Esophagus mucosa (tissue), 1 donor: ENCODE results near the gene GYS1. TPM values are rescaled to one million over a fixed set of nuclear protein-coding genes. Genes with fewer than 3 reads are reported as not detected.
"Not testable (repeated sequence)": the region's sequence is repeated elsewhere in the genome, so short reads cannot be mapped to it uniquely, and the experiment has no call there.

Source experiments
- ATAC-seq: fragments of 200-7000 bp; cut with Tn5 transposase; one replicate; pipeline ENCODE4 v1.9.1; 2020
- total RNA-seq: library from RNA; stranded (reverse); gene quantifications from one replicate; pipeline ENCODE4 v1.2.4, GENCODE V29; 2023
- donor health status: DM: yes; HTN: yes; CAD: no.

Gene GYS1
- total RNA-seq = 50.8 TPM

- peak; percentile 92 for ATAC-seq
Observed at GRCh38 chr19:48993175-48994034, at the start of gene GYS1, which contains the start of gene RUVBL2. TSS of gene GYS1 (minus strand) at chr19:48993309. CDS start at chr19:48993112, 197 bp downstream. TSS of gene RUVBL2 (plus strand) at chr19:48993887. CDS start at chr19:48993912, 25 bp downstream.

- not testable (repeated sequence) for ATAC-seq
Observed at GRCh38 chr19:49042666-49043065, 49.6 kb upstream of the GYS1 start.

GRCh38 chr19:49042177-49042576 lies 49.1 kb upstream of the GYS1 start:
- ATAC-seq = no peak

DNA sequence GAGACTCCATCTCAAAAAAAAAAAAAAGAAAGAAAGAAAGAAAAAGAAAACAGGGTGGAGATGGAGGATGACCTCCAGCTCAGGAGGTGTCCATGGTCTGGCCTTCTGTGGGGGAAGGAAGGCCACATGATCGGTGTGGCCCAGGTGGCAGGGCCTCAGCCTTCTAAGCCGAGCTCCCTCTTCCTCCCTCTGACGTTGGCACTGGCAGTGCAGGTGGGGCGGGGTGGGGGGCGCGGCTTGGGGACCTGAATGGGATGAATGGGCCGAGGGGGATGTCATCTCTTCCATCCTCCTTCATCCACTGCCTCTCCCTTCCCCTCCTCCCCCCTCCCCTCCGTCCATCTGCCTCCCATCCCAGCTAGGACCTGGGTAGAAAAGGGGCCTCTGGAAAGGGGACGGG lies 46.6 kb upstream of the GYS1 start:
- not testable (repeated sequence) for ATAC-seq

GRCh38 chr19:49038557-49039276 lies 45.6 kb upstream of the GYS1 start:
- ATAC-seq = peak; percentile 55

GRCh38 chr19:49038111-49038510 lies 45.0 kb upstream of the GYS1 start:
- ATAC-seq = not testable (repeated sequence)

- not testable (repeated sequence) for ATAC-seq
Observed at GRCh38 chr19:49036815-49037214, 43.7 kb upstream of the GYS1 start, which contains the start of gene CGB1. TSS of gene CGB1 (minus strand) at chr19:49036895. CDS start at chr19:49036711, 184 bp downstream.

DNA sequence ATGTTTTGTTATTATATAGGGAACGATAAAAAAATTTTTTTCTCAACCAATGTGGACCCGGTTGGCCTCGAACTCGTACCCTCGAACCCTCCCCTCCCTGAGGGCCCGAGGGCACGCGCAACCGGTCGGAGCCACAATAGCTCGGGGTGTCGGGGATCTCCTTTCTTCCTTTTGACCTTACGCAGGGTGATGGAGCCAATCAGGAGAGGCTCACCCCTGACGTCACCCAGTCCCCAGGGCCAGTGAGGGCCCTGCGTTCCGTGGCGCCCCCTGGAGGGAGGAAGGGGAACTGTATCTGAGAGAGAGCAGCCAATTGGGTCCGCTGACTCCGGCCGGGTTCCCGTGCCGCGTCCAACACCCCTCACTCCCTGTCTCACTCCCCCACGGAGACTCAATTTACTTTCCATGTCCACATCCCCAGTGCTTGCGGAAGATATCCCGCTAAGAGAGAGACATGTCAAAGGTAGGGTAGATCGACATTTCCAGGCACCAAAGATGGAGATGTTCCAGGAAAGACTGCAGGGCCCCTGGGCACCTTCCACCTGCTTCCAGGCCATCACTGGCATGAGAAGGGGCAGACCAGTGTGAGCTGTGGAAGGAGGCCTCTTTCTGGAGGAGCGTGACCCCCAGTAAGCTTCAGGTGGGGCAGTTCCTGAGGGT lies 38.7 kb upstream of the GYS1 start, which contains the start of gene CGB2:
TSS of gene CGB2 (plus strand) at position 249 of the 660 bp plus-strand sequence. CDS start at position 455, 206 bp downstream.
- peak; percentile 22 for ATAC-seq

GRCh38 chr19:49030323-49030722 lies 37.2 kb upstream of the GYS1 start:
- ATAC-seq = not testable (repeated sequence)

DNA sequence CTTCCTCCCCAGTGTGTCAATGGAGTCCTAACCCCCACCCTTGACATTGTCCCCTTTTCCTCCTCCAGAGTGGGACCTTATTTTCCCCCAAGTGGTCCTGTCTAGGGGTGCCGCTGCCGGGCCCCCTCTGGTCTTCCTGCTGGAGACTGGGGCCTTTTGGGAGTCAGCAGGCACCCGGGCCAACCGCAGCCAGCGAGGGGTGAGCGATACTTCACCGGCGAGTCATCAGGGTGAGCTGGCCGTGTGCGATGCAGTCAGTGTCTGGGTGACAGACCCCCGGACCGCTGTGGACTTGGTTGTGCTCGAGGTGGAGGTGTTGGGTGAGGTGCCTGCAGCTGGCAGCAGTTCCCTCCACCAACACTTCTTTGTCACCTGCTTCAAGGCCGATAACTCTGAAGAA lies 36.6 kb upstream of the GYS1 start:
- ATAC-seq = not testable (repeated sequence)

- not testable (repeated sequence) for ATAC-seq
Observed at GRCh38 chr19:49028686-49029085, 35.6 kb upstream of the GYS1 start.

DNA sequence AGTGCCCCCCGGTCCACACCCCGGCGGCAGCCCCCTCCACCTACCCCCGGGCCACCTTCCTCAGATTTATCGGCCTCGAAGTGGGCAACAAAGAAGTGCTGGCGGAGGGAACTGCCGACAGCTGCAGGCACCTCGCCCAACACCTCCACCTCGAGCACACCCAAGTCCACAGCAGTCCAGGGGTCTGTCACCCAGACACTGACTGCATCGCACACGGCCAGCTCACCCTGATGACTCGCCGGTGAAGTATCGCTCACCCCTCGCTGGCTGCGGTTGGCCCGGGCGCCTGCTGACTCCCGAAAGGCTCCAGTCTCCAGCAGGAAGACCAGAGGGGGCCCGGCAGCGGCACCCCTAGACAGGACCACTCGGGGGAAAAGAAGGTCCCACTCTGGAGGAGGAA lies 32.5 kb upstream of the GYS1 start:
- ATAC-seq = not testable (repeated sequence)

GRCh38 chr19:49025088-49025487 lies 32.0 kb upstream of the GYS1 start:
- not testable (repeated sequence) for ATAC-seq

DNA sequence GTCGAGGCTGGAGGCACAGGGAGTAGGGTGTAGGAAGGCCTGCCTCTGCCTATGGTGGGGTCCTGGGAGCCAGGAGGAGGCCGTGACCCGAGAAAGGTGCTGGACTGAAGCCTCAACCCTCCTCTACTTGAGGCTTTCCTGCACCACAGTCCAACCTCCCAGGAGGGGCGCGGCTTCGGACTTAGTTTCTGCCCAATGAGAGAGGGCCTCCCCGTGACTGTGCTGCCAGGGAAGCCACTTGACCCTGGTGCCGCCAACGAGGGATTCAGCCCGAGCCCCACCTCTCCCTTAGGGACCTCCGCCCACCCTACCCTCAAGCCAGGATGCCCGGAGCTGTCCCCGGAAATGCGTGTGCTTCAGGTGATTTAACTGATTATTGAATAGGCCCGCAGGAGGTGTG lies 31.1 kb upstream of the GYS1 start, which contains the start of gene CGB3:
TSS of gene CGB3 (minus strand) at position 101 of the 400 bp plus-strand sequence. CDS start 362 bp downstream, outside the sequence.
- ATAC-seq = not testable (repeated sequence)

DNA sequence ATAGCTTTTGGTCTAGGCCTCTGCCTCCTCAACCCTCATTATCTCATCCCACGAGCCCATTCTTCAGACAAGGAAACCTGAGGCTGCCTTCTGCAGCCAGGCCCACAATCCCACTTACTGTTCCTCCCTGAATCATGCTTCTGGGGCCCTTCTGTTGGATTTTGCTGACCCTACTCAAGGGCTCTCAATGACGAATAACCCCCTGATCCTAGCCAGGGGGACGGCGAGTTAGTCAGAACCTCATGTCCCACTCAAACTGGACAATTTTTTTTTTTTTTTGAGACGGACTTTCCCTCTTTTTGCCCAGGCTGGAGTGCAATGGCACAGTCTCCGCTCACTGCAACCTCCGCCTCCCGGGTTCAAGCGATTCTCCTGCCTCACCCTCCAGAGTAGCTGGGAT lies 29.0 kb upstream of the GYS1 start:
- ATAC-seq = no peak

DNA sequence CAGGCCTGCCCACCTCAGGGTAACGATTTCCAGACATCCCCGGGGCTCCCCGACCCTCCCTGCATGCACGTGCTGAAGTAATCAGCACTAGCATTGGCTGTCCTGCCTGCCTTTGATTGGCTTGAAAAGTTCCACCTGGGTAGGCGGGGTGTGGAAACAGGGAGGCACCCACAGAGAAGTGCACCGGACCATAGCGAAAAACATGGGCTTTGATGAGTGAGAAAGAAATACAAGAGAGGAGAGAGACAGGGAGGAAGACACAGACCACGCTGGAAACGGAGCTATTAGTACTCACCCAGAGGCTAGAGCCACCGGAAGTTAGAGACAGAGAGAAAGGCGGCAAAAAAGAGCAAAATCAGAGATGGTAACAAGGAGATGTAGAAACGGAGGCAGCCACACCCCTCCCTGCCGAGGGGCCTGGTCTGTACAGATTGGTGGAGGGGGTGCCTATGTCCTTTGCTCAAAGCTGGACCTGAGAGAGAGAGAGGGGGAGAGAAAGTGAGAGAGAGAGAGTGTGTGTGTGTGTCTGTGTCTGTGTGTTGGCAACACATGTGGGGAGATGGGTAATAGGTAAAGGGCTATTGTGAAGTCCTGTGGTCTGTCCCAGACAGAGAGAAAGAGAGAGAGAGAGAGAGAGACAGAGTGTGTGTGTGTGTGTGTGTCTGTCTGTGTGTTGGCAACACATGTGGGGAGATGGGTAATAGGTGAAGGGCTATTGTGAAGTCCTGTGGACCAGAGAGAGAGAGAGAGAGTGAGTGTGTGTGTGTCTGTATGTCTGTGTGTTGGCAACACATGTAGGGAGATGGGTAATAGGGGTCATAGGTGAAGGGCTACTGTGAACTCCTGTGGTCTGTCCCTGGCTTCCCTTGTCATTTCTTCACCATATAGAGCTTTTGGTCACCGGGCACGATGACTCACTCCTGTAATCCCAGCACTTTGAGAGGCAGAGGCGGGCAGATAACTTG lies 28.1 kb upstream of the GYS1 start:
- no peak for ATAC-seq

DNA sequence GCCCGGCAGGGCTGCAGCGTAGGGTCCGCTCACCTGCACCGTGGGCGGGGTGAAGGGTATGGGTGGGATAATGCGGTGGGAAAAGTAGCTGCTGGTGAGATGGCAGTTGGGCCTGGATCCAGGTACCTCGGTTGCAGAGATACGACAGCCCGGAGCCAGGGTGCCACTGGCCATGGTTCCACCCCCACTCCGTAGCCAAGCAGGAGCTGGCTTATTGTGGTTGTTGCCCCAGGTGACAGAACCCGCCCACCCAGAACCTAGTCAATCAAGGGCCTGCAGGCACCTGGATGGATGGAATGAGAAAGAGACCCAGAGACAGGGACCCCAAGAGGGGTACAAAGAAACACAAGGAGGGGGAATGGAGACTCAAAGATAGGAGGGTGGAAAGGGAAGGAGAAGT lies 27.2 kb upstream of the GYS1 start:
- no peak for ATAC-seq

DNA sequence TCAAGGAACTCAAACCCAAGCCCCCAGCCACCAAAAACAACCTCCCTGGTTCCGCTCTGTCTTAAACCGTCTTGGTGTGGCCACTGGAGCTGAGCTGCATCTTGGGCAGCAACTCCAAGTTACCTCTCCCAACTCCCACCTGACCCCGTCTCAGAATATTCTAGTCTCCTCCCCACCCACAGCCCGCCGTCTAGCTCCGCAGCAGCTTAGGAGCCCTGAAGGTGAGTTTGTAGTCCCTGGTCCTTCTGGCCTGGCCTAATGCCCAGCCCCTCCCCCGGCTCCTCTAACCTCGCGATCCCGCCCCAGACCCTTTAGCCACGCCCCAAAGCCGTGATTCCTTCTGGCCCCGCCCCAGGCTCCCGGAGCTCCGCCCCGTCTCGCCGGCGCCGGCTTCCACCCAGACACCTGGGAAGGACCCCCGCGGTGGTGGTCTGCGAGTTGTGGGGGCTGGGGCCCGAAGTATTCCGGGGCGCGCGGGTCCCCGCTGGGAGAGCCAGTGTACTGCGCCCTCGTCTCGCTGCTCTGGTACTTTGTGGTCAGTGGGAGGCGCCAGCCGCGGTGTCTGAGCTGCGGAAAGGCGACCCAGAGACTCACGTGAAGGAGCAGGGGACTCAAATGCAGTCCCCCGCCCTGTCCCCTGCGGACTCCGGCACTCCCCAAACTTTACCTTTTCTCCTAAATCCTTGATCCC lies 26.3 kb upstream of the GYS1 start:
- ATAC-seq = peak; percentile 52

GRCh38 chr19:49018388-49019241 lies 25.5 kb upstream of the GYS1 start:
- not testable (repeated sequence) for ATAC-seq
